Measurements from ENCODE around the gene ISG20. TPM values are rescaled to one million over a fixed set of nuclear protein-coding genes. Genes with fewer than 3 reads are reported as not detected.

Gene ISG20
- polyA plus RNA-seq, 1 experiment: 4.2 TPM

DNA sequence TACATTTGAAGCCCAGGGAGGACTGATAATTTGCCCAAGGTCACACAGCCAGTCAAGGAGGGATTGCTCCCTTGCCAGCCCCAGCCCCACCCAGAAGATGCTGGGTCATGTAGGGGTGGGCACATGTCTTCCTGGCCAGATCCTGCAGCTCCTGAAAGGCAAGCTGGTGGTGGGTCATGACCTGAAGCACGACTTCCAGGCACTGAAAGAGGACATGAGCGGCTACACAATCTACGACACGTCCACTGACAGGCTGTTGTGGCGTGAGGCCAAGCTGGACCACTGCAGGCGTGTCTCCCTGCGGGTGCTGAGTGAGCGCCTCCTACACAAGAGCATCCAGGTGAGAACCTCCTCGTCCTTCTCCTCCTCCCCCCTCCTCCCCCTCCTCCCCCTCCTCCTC lies 13.2 kb downstream of the ISG20 start:
- TF ChIP-seq, protein P1, sequence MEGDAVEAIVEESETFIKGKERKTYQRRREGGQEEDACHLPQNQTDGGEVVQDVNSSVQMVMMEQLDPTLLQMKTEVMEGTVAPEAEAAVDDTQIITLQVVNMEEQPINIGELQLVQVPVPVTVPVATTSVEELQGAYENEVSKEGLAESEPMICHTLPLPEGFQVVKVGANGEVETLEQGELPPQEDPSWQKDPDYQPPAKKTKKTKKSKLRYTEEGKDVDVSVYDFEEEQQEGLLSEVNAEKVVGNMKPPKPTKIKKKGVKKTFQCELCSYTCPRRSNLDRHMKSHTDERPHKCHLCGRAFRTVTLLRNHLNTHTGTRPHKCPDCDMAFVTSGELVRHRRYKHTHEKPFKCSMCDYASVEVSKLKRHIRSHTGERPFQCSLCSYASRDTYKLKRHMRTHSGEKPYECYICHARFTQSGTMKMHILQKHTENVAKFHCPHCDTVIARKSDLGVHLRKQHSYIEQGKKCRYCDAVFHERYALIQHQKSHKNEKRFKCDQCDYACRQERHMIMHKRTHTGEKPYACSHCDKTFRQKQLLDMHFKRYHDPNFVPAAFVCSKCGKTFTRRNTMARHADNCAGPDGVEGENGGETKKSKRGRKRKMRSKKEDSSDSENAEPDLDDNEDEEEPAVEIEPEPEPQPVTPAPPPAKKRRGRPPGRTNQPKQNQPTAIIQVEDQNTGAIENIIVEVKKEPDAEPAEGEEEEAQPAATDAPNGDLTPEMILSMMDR (IDR thresholded peaks at IDR 0.05; ENCODE audit: insufficient read depth, low read depth, low read length): no peak
- POLR2A ChIA-PET: no interaction called here
- CTCF ChIA-PET: no interaction called here

DNA sequence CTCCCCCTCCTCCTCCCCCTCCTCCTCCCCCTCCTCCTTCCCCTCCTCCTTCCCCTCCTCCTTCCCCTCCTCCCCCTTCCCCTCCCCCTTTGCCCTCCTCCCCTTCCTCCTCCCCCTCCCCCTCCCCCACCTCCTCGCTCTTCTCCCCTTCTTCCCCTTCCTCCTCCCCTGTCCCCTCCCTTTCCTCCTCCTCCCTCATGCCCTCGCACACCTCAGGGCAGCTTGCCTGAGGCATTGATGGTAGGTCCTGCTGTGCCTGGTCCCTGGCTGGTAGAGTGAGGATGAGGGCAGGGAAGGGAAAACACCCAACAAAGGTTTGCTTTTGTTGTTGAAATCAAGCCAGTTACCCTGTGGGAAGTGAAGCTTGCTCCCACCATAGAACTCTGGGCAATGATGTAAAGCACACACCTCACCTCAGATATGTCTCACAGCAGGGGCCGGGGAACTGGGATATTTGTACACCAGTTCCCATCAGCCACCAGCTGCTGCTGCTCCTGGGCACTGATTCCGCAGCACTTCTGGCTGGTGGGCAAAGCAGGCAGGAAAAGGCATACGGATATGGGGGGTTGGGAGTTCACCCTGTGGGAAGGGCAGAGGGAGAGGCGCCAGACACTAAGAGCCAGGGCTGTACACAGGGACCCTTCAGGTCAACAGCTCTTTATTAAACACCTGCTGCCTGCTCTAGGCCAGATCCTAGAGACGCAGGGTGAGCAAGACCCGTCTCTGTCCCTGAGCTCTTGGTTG lies 13.8 kb downstream of the ISG20 start:
- CTCF ChIA-PET: interaction anchor here (1.3 to 3.5 kb wide), 2 partner anchors 181 to 253 kb away, joined by 3 to 17 read pairs; no protein-coding TSS in a partner anchor
- POLR2A ChIA-PET: no interaction called here

More for the DNA sequence above, 13.2 kb downstream of the ISG20 start:
- Histone ChIP-seq H3K27me3 (ENCODE audit: control insufficient read depth, insufficient read depth, low read length) (no peaks in the 10 kb centered on the region), H3K36me3 (ENCODE audit: control insufficient read depth, insufficient read depth, low read length) (no peaks in the 10 kb centered on the region), H3K4me3 (ENCODE audit: low read depth, low read length) (no peak overlapping the region)
- no peak for DNase-seq (ENCODE audit: low read depth)

DNA sequence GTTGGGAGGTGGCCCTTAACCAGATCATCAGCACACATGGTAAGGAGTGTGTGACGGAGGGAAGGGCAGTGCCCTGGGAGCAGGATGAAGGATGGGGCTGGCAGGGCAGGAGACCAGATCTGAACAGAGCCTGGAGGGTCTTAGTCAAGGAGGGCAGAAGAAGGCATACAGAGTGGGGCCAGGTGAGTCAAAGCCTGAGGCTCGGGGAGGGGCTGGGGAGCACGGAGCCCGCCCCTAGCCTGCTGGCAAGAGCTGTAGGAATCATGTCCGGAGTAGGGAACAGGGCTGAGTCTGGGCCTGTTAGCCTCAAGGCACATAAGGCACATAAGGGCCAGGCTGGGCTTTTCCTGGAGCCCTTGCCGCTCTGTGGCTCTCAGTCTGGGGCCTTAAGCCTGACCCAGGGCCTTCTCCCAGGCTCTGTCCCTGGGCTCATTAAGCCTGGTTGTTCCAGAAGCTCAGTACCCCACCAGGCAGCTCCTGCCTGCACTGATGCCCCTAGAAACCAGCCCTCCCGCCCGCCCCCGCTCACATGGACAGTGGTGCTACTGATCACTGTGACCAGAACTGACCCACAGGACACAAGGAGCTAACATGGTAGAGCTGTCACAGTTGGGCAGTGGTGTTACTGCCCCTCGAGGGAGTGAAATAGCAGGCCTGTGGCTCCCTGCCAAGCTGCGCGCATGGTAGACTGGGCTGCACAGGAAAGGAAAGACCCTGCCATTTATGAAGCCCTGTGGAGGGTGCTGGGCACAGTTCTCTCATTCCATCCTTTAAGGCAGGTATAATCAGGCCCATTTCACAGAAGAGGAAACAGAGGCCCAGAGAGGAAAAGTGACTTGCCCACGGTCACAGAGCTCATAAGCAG lies 14.6 kb downstream of the ISG20 start:
- no peak for DNase-seq (ENCODE audit: low read depth)
- Histone ChIP-seq H3K27me3 (ENCODE audit: control insufficient read depth, insufficient read depth, low read length) (no peaks in the 10 kb centered on the region), H3K36me3 (ENCODE audit: control insufficient read depth, insufficient read depth, low read length) (no peaks in the 10 kb centered on the region), H3K4me3 (ENCODE audit: low read depth, low read length) (no peak overlapping the region)
- TF ChIP-seq, protein P1 (IDR thresholded peaks at IDR 0.05; ENCODE audit: insufficient read depth, low read depth, low read length): no peak
- ChIA-PET POLR2A (no interaction called here), CTCF (interaction anchor here (1.2 to 3.5 kb wide), 4 partner anchors 12 to 252 kb away, joined by 3 to 17 read pairs (median 4); no protein-coding TSS in a partner anchor)

More for the DNA sequence above, 13.8 kb downstream of the ISG20 start:
- no peak for DNase-seq (ENCODE audit: low read depth)
- TF ChIP-seq, protein P1 (IDR thresholded peaks at IDR 0.05; ENCODE audit: insufficient read depth, low read depth, low read length): no peak
- no peaks in the 10 kb centered on the region for H3K36me3 ChIP-seq (ENCODE audit: control insufficient read depth, insufficient read depth, low read length)
- no peaks in the 10 kb centered on the region for H3K27me3 ChIP-seq (ENCODE audit: control insufficient read depth, insufficient read depth, low read length)
- H3K4me3 ChIP-seq (ENCODE audit: low read depth, low read length): no peak overlapping the region

DNA sequence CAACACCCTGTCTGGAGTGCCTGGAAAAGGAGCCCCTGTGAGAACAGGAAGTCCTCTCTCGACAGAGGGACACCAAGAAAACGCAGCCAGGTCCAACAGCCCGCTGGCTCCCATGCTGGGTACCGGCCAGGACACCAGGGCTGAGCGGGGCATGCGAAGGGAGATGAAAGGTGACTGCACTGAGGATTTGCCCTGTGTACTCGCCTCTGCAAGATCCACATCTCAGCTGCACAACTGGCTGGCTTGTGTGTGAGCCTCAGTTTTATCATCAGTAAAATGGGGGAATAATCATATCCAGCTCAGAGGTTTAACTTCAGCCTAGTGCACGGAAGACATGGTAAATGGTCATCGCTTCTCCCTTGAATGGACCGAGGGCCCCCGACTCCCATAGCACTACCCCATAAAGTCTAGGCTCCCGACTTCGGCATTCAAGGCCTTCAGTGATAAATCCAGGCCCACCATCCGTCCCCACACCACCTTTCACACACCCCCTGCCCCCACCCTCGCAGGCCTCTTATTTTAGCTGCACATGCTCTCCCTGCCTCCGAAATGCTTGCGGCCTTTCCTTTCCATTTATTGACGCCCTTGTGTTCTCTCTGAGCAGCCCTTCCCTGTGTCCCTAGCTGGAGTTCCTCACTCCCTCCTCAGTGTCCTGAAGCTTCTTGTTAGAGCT lies 15.8 kb downstream of the ISG20 start:
- ChIA-PET POLR2A (no interaction called here), CTCF (interaction anchor here (1.2 to 3.5 kb wide), 5 partner anchors 10 to 224 kb away, joined by 3 to 17 read pairs (median 4); no protein-coding TSS in a partner anchor)
- Histone ChIP-seq H3K4me3 (ENCODE audit: low read depth, low read length) (no peak overlapping the region), H3K27me3 (ENCODE audit: control insufficient read depth, insufficient read depth, low read length) (0 out of 2 replicates have a peak, but pooled peaks cover 1% of the 10 kb centered on the region), H3K36me3 (ENCODE audit: control insufficient read depth, insufficient read depth, low read length) (no peaks in the 10 kb centered on the region)
- DNase-seq (ENCODE audit: low read depth): no peak
- TF ChIP-seq, protein P1 (IDR thresholded peaks at IDR 0.05; ENCODE audit: insufficient read depth, low read depth, low read length): no peak

Measured in BJ (cell line).